H9 (cell line): Measurements from ENCODE around the gene MARS1. TPM values are rescaled to one million over a fixed set of nuclear protein-coding genes. Genes with fewer than 3 reads are reported as not detected.
"Not testable (repeated sequence)": the region's sequence is repeated elsewhere in the genome, so short reads cannot be mapped to it uniquely, and the experiment has no call there.

Source experiments
- DNase-seq: peaks from one replicate; pipeline ENCODE4 v3.0.0-alpha.2; 2017
- H2AFZ ChIP-seq: one replicate; pipeline ENCODE4 v1.6.1; 2013; ENCODE audit warnings: mild to moderate bottlenecking, low read length, control low read depth, moderate library complexity
- H2AK5ac ChIP-seq: 2 replicates; pipeline ENCODE4 v1.6.1; 2013; ENCODE audit warnings: low read length, control low read depth, mixed read lengths; ENCODE audit not compliant: insufficient read length
- H2BK120ac ChIP-seq: one replicate; pipeline ENCODE4 v1.6.1; 2013; ENCODE audit warnings: low read depth, mild to moderate bottlenecking, low read length, control low read depth, inconsistent platforms; ENCODE audit not compliant: poor library complexity, severe bottlenecking
- H2BK12ac ChIP-seq: 2 replicates; pipeline ENCODE4 v1.6.1; 2013; ENCODE audit warnings: low read length, control low read depth, mixed read lengths, low read depth; ENCODE audit not compliant: insufficient read length
- H2BK15ac ChIP-seq: 2 replicates; pipeline ENCODE4 v1.6.1; 2013; ENCODE audit warnings: low read depth, low read length, control low read depth
- H2BK20ac ChIP-seq: one replicate; pipeline ENCODE4 v1.6.1; 2013; ENCODE audit warnings: low read depth, mild to moderate bottlenecking, low read length, control low read depth, inconsistent platforms; ENCODE audit not compliant: poor library complexity, severe bottlenecking
- H2BK5ac ChIP-seq: 2 replicates; pipeline ENCODE4 v1.6.1; 2013; ENCODE audit warnings: low read length, control low read depth, mixed read lengths; ENCODE audit not compliant: insufficient read length
- H3K14ac ChIP-seq: 2 replicates; pipeline ENCODE4 v1.6.1; 2013; ENCODE audit warnings: low read length, control low read depth; ENCODE audit not compliant: insufficient read depth
- H3K18ac ChIP-seq: 2 replicates; pipeline ENCODE4 v1.6.1; 2013; ENCODE audit warnings: low read depth, mild to moderate bottlenecking, mixed read lengths, low read length, control low read depth; ENCODE audit not compliant: insufficient read length
- H3K23ac ChIP-seq: 2 replicates; pipeline ENCODE4 v1.6.1; 2013; ENCODE audit warnings: low read length, control low read depth, mixed read lengths, low read depth; ENCODE audit not compliant: insufficient read length
- H3K23me2 ChIP-seq: 2 replicates; pipeline ENCODE4 v1.6.1; 2013; ENCODE audit warnings: low read depth, mild to moderate bottlenecking, mixed read lengths, low read length, control low read depth; ENCODE audit not compliant: insufficient read length, poor library complexity, severe bottlenecking
- H3K27ac ChIP-seq: 2 replicates; pipeline ENCODE4 v1.5.1; 2013; ENCODE audit warnings: low read length, control low read depth, mixed read lengths, low read depth; ENCODE audit not compliant: insufficient read length
- H3K27me3 ChIP-seq: 2 replicates; pipeline ENCODE4 v1.6.1; 2013; ENCODE audit warnings: low read length, control low read depth, inconsistent platforms; ENCODE audit not compliant: insufficient read depth
- H3K4ac ChIP-seq: 2 replicates; pipeline ENCODE4 v1.6.1; 2013; ENCODE audit warnings: low read depth, mild to moderate bottlenecking, control low read depth, inconsistent platforms, low read length, moderate library complexity
- H3K4me1 ChIP-seq: 2 replicates; pipeline ENCODE4 v1.6.1; 2013; ENCODE audit warnings: low read length, control low read depth, inconsistent platforms; ENCODE audit not compliant: insufficient read depth
- H3K4me2 ChIP-seq: 2 replicates; pipeline ENCODE4 v1.6.1; 2013; ENCODE audit warnings: low read length, control low read depth, mixed read lengths; ENCODE audit not compliant: insufficient read length, insufficient read depth
- H3K56ac ChIP-seq: 2 replicates; pipeline ENCODE4 v1.6.1; 2013; ENCODE audit warnings: low read depth, mild to moderate bottlenecking, mixed read lengths, low read length, control low read depth; ENCODE audit not compliant: insufficient read length
- H3K79me1 ChIP-seq: 2 replicates; pipeline ENCODE4 v1.6.1; 2013; ENCODE audit warnings: low read depth, mild to moderate bottlenecking, moderate library complexity, low read length, control low read depth, inconsistent platforms; ENCODE audit not compliant: insufficient read depth, poor library complexity, severe bottlenecking
- H3K79me2 ChIP-seq: 2 replicates; pipeline ENCODE4 v1.6.1; 2013; ENCODE audit warnings: low read length, control low read depth, inconsistent platforms; ENCODE audit not compliant: insufficient read depth
- H3K9ac ChIP-seq: 2 replicates; pipeline ENCODE4 v1.6.1; 2013; ENCODE audit warnings: low read length, control low read depth, mixed read lengths; ENCODE audit not compliant: insufficient read length; ENCODE audit errors: extremely low read depth
- H3K9me3 ChIP-seq: one replicate; pipeline ENCODE4 v1.6.1; 2013; ENCODE audit warnings: low read depth, low read length, inconsistent platforms; ENCODE audit not compliant: control insufficient read depth
- H3T11ph ChIP-seq: one replicate; pipeline ENCODE4 v1.6.1; 2013; ENCODE audit warnings: mild to moderate bottlenecking, low read length, control low read depth, inconsistent platforms
- H4K20me1 ChIP-seq: one replicate; pipeline ENCODE4 v1.6.1; 2013; ENCODE audit not compliant: control insufficient read depth, insufficient read length, insufficient read depth
- H4K5ac ChIP-seq: 2 replicates; pipeline ENCODE4 v1.6.1; 2013; ENCODE audit warnings: low read depth, mild to moderate bottlenecking, mixed read lengths, low read length, control low read depth; ENCODE audit not compliant: insufficient read length
- H4K8ac ChIP-seq: replicated peaks from 2 replicates; pipeline ENCODE4 v1.6.1; 2013; ENCODE audit warnings: low read length, control low read depth, mixed read lengths, low read depth; ENCODE audit not compliant: insufficient read length
- H4K91ac ChIP-seq: 2 replicates; pipeline ENCODE4 v1.6.1; 2013; ENCODE audit warnings: low read depth, mild to moderate bottlenecking, moderate library complexity, mixed read lengths, low read length, control low read depth; ENCODE audit not compliant: insufficient read length
- H3K27ac Mint-ChIP-seq, 3 experiments: 2 replicates in 2 of 3; 3 replicates in 1 of 3; pipeline ENCODE4 v1.8.0; 2020 to 2021; ENCODE audit warnings: mixed read lengths in 3 of 3, mild to moderate bottlenecking in 1 of 3, moderate library complexity in 1 of 3
- H3K27me3 Mint-ChIP-seq: 2 replicates; pipeline ENCODE4 v1.8.0; 2021; ENCODE audit warnings: low read depth, mild to moderate bottlenecking, moderate library complexity, mixed read lengths
- H3K36me3 Mint-ChIP-seq, 3 experiments: 2 replicates in 2 of 3; 3 replicates in 1 of 3; pipeline ENCODE4 v1.8.0; 2020 to 2021; ENCODE audit warnings: low read depth in 3 of 3, mixed read lengths in 3 of 3; ENCODE audit not compliant: insufficient read depth in 1 of 3
- H3K4me1 Mint-ChIP-seq, 2 experiments: 2 replicates each; pipeline ENCODE4 v1.8.0; 2020; ENCODE audit warnings: mixed read lengths in 2 of 2
- H3K4me3 Mint-ChIP-seq, 2 experiments: 2 replicates in 1 of 2; 3 replicates in 1 of 2; pipeline ENCODE4 v1.8.0; 2020 to 2021; ENCODE audit warnings: mild to moderate bottlenecking in 2 of 2, mixed read lengths in 2 of 2, moderate library complexity in 1 of 2
- H3K9me3 Mint-ChIP-seq, 2 experiments: 2 replicates in 1 of 2; 3 replicates in 1 of 2; pipeline ENCODE4 v1.8.0; 2020; ENCODE audit warnings: mild to moderate bottlenecking in 2 of 2, mixed read lengths in 2 of 2, moderate library complexity in 1 of 2
- CTCF ChIP-seq: fragments of 200-600 bp; sonication (generic); conservative IDR thresholded peaks from 3 replicates; pipeline ENCODE4 v1.8.0; 2021; ENCODE audit warnings: antibody characterized with exemption, mild to moderate bottlenecking
- WGBS: extraction: QIAGEN DNeasy Blood & Tissue Kit; methylation state at CpG from one replicate; pipeline ENCODE4 v1.1.7; 2013; ENCODE audit warnings: missing lambda C conversion rate, low lambda C conversion rate, mixed read lengths; ENCODE audit not compliant: insufficient read length; ENCODE audit errors: extremely low coverage; 5-methylcytosine and 5-hydroxymethylcytosine counted together
- total RNA-seq: library from RNA; stranded (reverse); gene quantifications from 2 replicates; pipeline ENCODE4 v1.2.1, GENCODE V29; 2021

Gene MARS1
- total RNA-seq, 1 experiment from 2014 or later: 368 TPM

DNA sequence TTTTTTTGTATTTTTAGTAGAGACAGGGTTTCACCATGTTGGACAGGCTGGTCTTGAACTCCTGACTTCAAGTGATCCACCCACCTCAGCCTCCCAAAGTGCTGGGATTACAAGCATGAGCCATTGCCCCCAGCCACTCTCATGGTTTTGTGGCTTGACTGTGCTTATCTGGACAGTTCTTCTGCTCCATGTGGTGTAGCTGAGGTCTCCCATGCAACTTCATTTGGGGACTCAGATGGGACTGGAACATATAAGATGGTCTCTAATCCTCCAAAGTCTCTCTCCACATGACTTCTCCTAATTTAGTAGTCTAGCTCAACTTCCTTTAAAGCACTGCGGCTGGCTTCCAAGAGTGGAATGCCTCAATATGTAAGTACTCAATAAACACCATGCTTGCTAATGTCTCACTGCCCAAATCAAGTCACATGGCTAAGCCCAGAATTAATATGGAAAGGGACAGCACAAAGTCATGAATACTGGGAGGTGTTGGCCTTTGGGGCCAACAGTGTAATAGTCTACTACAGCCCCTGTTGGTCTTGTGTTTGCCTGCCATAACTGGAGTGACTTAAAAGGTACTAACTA lies 45.9 kb upstream of the MARS1 start:
- H2BK120ac ChIP-seq: no peak overlapping the region
- no peak overlapping the region for H3K18ac ChIP-seq
- no peak overlapping the region for H4K5ac ChIP-seq
- no peak overlapping the region for H2BK20ac ChIP-seq
- no peaks in the 10 kb centered on the region for H3K27me3 ChIP-seq
- H3K36me3 Mint-ChIP-seq: peaks cover 2 to 8% (median 4%) of the 10 kb centered on the region in 3 experiments; a peak in 4 of 7 replicates
- H3K4me2 ChIP-seq: no peak overlapping the region
- H2AK5ac ChIP-seq: no peak overlapping the region
- no peak overlapping the region for H3T11ph ChIP-seq
- H3K23me2 ChIP-seq: no peaks in the 10 kb centered on the region
- H4K8ac ChIP-seq: no peak overlapping the region
- H3K27ac Mint-ChIP-seq: no peak overlapping the region
- peaks cover 9 to 13% of the 10 kb centered on the region in 2 experiments for H3K9me3 Mint-ChIP-seq
- H2BK12ac ChIP-seq: no peak overlapping the region
- H3K9me3 ChIP-seq: no peaks in the 10 kb centered on the region
- H3K56ac ChIP-seq: no peak overlapping the region
- no peak overlapping the region for H2AFZ ChIP-seq
- no peak for TF ChIP-seq CTCF
- no peaks in the 10 kb centered on the region for H3K4me1 ChIP-seq
- no peaks in the 10 kb centered on the region for H4K20me1 ChIP-seq
- H3K4me1 Mint-ChIP-seq: no peaks in the 10 kb centered on the region
- H3K79me1 ChIP-seq: no peaks in the 10 kb centered on the region
- no peak for DNase-seq
- H2BK15ac ChIP-seq: no peak overlapping the region
- no peak overlapping the region for H3K4me3 Mint-ChIP-seq
- H3K27ac ChIP-seq: no peak overlapping the region
- no CpG with 5 or more reads among the region's 1 CpG for WGBS
- no peaks in the 10 kb centered on the region for H3K79me2 ChIP-seq
- H2BK5ac ChIP-seq: no peak overlapping the region
- no peak overlapping the region for H4K91ac ChIP-seq
- no peak overlapping the region for H3K23ac ChIP-seq
- H3K14ac ChIP-seq: no peak overlapping the region
- H3K9ac ChIP-seq: no peak overlapping the region
- peaks cover 4% of the 10 kb centered on the region; the same call in 1 of the 2 replicates for H3K27me3 Mint-ChIP-seq
- no peak overlapping the region for H3K4ac ChIP-seq

- not testable (repeated sequence) for H2BK20ac ChIP-seq, H4K20me1 ChIP-seq, H3K14ac ChIP-seq, H2AFZ ChIP-seq, H4K91ac ChIP-seq, H3K4me3 Mint-ChIP-seq, H3K27ac Mint-ChIP-seq, H3K27me3 ChIP-seq, H3K27me3 Mint-ChIP-seq, H3K9me3 ChIP-seq, H3K4ac ChIP-seq, H4K8ac ChIP-seq, H3K79me2 ChIP-seq, H4K5ac ChIP-seq, H2BK15ac ChIP-seq, H2BK12ac ChIP-seq, H3K23me2 ChIP-seq, H3K4me1 ChIP-seq, H3K27ac ChIP-seq, H3K79me1 ChIP-seq, H2AK5ac ChIP-seq, H3K9ac ChIP-seq, H3K36me3 Mint-ChIP-seq, DNase-seq, H3K23ac ChIP-seq, H3K4me2 ChIP-seq, H3K56ac ChIP-seq, H2BK120ac ChIP-seq, H3T11ph ChIP-seq, H3K18ac ChIP-seq, H3K4me1 Mint-ChIP-seq, H2BK5ac ChIP-seq
- peaks cover 9 to 13% of the 10 kb centered on the region in 2 experiments for H3K9me3 Mint-ChIP-seq
- WGBS: no CpG with 5 or more reads among the region's 6 CpGs
Measured at GRCh38 chr12:57444337-57444736, 43.5 kb upstream of the MARS1 start.
